ENCODE measurements around the gene GNAO1. TPM values are rescaled to one million over a fixed set of nuclear protein-coding genes. Genes with fewer than 3 reads are reported as not detected.

The GNAO1 gene
- total RNA-seq, 1 experiment from 2014 or later: not detected

- H3F3A ChIP-seq (ENCODE audit: low read length, unreplicated experiment): no peaks in the 10 kb centered on the region
- H3K9me3 ChIP-seq (ENCODE audit: low read length): no peaks in the 10 kb centered on the region
- ATAC-seq: no peak
- CTCF ChIA-PET: no interaction called here
- POLR2A ChIA-PET (ENCODE audit: unreplicated experiment): no interaction called here
- no peak for TF ChIP-seq EZH2 (IDR thresholded peaks at IDR 0.05; ENCODE audit: low read length, unreplicated experiment)
- no peak for TF ChIP-seq EZH2phosphoT487 (IDR thresholded peaks at IDR 0.05; ENCODE audit: borderline replicate concordance, low read length)
- no peak for TF ChIP-seq CTCF (conservative IDR thresholded peaks at IDR 0.05; ENCODE audit: low read depth, low read length)
- no peaks in the 10 kb centered on the region for H3K36me3 ChIP-seq (ENCODE audit: low read depth, low read length)
- no peaks in the 10 kb centered on the region for H3K27me3 ChIP-seq (ENCODE audit: low read length)
- H3K4me1 ChIP-seq (ENCODE audit: insufficient read depth, low read length): no peaks in the 10 kb centered on the region
- H3K9ac ChIP-seq (ENCODE audit: low read length): no peak overlapping the region
- no peaks in the 10 kb centered on the region for H3K79me2 ChIP-seq (ENCODE audit: low read length)
- H3K4me2 ChIP-seq (ENCODE audit: low read length): no peak overlapping the region
- intact Hi-C loops (cut with micrococcal nuclease): no loop called here
- no peak overlapping the region for H3K27ac ChIP-seq (ENCODE audit: low read length)
- no peaks in the 10 kb centered on the region for H4K20me1 ChIP-seq (ENCODE audit: low read length)
- DNase-seq: no peak
- no peak overlapping the region for H2AFZ ChIP-seq (ENCODE audit: low read length)
- H3K9me2 ChIP-seq (replicated peaks; ENCODE audit: low read length): no peaks in the 10 kb centered on the region
- no TSS peak for BruUV-seq (replicated peaks)
- no peak overlapping the region for H3K4me3 ChIP-seq (ENCODE audit: low read length)
Measured at GRCh38 chr16:56337858-56338325, 146.6 kb downstream of the GNAO1 start.

DNA sequence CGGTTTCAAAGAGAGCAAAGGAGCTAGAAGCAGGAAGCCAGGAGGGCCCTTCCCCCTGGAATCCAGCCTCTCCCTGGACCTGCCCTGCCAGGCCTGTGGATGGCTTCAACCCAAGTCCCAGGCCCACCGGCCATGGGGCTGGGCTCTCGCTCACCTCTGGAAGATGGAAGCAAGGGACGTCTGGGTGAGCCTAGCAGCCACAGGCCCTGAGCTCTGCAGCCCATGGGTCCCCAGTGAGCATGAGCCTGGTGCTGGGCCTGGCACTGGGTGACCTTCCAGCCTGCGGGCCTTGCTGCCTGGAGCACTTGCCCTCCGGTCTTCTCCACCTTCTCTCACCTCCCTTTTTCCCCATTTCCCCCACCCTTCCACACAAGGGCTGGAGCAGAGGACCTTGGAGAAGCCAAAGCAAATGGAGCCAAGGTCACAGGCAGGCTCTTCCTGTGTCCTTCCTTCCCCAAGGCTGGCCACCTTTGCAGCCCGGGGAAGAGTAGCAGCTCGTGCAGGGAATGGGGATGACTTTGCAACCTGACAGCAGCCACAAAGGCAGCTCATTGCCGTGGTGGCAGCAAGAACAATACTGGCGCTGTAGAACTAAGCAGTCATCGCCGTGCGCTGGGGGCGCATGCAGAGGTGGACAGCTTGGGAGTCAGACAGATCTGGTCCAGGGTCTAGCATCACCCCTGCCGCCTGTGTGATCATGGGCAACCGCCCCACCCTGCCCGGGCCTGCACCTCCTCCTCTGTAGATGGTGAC is 147.5 kb downstream of the GNAO1 start:
- Histone ChIP-seq H3K4me1 (ENCODE audit: insufficient read depth, low read length) (peaks cover 2% of the 10 kb centered on the region; the same call in 1 of the 2 replicates), H3K27me3 (ENCODE audit: low read length) (no peaks in the 10 kb centered on the region), H3K4me3 (ENCODE audit: low read length) (no peak overlapping the region), H3K36me3 (ENCODE audit: low read depth, low read length) (no peaks in the 10 kb centered on the region), H3K9me3 (ENCODE audit: low read length) (no peaks in the 10 kb centered on the region), H2AFZ (ENCODE audit: low read length) (no peak overlapping the region), H3F3A (ENCODE audit: low read length, unreplicated experiment) (no peaks in the 10 kb centered on the region), H3K9ac (ENCODE audit: low read length) (no peak overlapping the region), H4K20me1 (ENCODE audit: low read length) (no peaks in the 10 kb centered on the region), H3K79me2 (ENCODE audit: low read length) (no peaks in the 10 kb centered on the region), H3K4me2 (ENCODE audit: low read length) (no peak overlapping the region), H3K9me2 (replicated peaks; ENCODE audit: low read length) (no peaks in the 10 kb centered on the region), H3K27ac (ENCODE audit: low read length) (no peak overlapping the region)
- ChIA-PET CTCF (no interaction called here), POLR2A (ENCODE audit: unreplicated experiment) (no interaction called here)
- ATAC-seq: no peak
- BruUV-seq (replicated peaks): no TSS peak
- intact Hi-C loops (cut with micrococcal nuclease): no loop called here
- no peak for DNase-seq
- TF ChIP-seq EZH2phosphoT487 (IDR thresholded peaks at IDR 0.05; ENCODE audit: borderline replicate concordance, low read length) (no peak), CTCF (conservative IDR thresholded peaks at IDR 0.05; ENCODE audit: low read depth, low read length) (no peak), EZH2 (IDR thresholded peaks at IDR 0.05; ENCODE audit: low read length, unreplicated experiment) (no peak)

Data from PC-3 (cell line).